T1000 (cell line): Measurements from ENCODE around the gene BET1.

Source experiments
- DNase-seq: peaks from one replicate; lab custom pipeline; 2025; ENCODE audit warnings: mixed read lengths; lab: John Stamatoyannopoulos, UW

BET1 gene

GRCh38 chr7:94011714-94012353, 7.7 kb upstream of the BET1 start:
- no peak for DNase-seq

DNA sequence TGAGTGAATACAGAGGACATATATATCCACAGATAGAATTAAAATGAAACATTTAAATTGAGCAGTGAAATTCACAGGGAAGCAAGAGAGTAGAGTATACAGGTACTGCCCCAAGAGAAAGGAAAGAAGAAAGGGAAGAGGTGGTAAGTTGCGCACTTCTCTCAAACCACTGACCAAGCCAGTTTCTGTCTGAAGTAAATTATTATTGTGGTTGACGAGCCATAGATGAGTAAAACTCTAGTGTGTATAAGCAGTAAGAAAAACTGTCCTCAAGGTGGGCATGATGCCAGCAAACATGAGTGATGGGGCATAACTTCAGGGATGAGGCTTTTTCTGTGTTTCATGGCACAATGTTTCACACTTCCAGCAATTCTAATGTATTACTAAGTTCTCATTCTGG, 4.4 kb upstream of the BET1 start:
- no peak for DNase-seq

DNA sequence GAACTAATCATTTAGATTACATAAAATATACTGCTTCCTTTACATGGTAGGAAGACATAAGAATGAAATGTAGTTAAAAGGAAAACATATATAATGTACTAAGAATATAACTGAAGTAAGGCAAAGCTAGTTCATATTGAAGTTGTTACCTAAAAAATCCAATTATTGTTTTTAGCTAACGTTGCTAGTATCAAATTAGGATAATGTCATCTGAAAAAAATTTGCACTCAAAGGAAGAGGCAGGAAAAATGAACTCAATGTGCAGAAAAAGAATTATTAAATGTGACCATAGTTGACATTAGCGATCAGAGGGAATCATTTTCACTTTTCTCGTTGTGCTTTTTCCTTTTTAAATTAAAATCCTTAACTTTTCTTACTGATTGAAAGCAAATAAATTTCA, 1.6 kb upstream of the BET1 start:
- DNase-seq = no peak

DNA sequence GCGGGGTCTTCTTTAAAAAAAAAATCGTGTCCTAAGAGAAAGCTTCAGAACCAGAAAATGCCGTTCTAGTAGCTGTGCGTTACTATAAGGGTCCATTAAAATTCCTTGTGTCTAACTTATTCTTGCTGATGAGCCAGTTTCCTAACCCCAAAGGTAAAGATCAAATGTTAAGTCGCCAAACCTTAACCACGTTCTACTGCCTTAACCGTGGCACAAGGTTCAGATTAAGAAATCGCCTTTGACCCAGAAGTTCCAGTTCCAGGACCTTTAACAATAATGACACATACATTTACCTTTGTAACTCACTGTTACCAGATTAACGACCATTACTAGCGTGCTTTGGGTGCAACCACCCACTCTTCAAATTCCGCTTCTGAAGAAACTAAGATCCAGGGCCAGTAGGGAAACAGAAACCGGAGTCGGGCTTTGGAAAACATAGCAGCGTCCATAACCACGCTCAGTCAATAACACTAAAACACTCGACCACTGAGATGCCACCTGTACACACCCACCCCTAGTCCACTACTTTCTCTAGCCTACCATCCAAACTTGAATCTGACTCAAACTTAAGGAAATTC, 620 bp downstream of the BET1 start:
- DNase-seq = no peak

DNA sequence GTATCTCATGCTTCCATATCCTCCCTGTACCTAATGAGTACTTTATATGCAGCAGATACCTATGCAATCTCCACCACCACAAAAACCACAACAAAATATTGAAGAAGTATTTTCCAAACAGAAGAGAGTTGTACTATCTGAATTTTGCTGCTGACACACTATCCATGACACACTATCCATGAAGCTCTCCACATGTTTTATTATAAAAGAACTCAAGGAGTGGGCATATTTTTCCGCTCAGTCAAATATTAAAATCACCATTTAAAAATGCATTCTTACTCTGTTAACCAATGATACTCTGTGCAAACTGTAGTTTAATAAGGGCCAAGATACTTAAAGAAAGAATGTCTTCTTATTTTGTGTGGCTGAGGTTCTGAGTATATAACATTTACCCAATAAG, 2.8 kb downstream of the BET1 start:
- DNase-seq = no peak

GRCh38 chr7:93997868-93998267, 6.3 kb downstream of the BET1 start:
- no peak for DNase-seq

- no peak for DNase-seq
Measured at GRCh38 chr7:93992421-93993110, 11.6 kb downstream of the BET1 start.

DNA sequence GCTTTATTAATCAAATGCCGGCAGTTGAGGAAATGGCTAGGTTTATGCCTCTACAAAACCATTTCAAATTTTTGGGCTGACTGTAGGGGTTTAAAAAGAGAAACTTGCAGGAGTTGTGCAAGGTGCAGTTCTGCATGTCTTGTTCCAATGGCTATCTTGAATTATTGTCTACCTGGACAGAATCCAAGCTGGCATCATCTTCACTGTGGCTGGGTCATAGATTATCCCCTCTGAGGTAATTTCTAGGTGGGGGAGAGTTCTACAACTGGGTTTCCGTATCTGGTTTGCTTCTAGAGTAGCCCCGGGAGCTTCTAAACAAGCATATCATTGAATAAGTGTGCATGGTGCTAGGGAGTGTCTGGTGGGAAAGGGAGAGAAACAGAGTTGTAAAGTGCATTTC, 16.9 kb downstream of the BET1 start:
- DNase-seq = no peak

DNA sequence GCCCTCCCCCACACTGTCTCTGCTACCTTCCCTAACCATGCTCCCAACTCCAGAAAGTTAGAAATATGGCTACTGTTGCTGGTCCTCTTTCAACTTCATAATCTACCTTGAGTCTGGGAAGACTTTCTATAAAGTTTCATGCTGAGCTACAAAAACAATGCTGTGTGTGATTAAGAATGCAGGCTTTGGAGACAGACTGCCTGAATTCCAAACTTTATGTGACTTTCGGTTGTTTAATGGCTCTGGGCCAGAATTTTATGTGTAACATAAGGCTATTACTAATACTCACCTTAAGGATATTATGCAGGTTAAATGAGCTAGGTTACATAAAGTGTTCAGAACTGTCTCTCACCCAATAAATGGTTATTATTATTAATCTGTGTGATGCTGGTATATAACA, 19.1 kb downstream of the BET1 start:
- DNase-seq = no peak

DNA sequence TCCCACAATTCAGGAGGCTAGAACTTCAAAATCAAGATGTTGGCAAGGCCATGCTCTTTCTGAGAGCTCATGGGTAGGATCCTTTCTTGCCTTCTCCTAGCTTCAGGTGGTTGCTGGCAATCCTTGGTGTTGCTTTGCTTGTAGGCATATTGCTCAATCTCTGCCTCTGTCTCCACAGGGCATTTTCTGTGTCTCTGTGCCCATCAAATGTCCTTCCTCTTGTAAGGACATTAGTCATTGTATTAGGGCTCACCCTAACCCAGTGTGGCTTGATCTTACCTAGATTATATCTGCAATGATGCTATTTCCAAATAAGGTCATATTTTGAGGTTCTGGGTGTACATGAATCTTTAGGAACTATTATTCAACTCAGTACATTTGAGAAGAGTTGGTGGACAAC, 20.1 kb downstream of the BET1 start:
- no peak for DNase-seq

- no peak for DNase-seq
Measured at GRCh38 chr7:93981480-93981874, 22.7 kb downstream of the BET1 start.

DNA sequence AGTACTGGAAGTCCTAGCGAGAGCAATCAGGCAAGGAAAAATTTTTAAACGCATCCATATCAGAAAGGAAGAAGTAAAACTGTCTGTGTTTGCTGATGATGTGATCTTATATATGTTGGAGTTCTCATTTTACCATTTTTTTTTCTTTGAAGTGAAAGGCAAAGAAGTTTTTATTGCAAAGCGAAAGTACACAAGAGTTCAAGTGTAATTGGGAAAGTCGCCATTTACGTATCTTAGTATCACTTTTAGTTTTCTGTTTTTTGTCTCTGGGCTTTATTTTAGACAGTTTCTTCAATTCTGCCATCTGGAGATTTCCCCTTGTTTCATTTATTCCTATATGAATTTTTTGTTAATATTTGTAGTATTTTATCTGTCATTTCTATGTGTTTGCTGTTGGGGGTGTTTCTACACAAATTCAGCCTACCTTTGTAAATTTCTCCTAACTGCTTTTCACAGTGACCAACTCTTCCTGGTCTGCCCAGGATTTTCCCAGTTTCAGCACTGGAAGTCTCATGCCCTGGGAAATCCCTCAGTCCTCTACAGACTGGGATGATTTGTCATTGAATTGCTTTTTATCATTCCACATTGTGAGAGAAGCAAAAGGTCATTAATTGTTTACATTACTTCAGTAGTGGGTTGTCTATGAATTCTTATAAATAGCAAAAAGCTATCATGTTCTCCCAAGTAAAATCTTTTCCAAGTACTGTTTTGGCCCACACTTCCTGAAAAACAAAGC, 23.2 kb downstream of the BET1 start:
- DNase-seq = no peak

GRCh38 chr7:93977211-93977950, 26.8 kb downstream of the BET1 start:
- DNase-seq = no peak

GRCh38 chr7:93973134-93973533, 31.0 kb downstream of the BET1 start:
- DNase-seq = no peak

DNA sequence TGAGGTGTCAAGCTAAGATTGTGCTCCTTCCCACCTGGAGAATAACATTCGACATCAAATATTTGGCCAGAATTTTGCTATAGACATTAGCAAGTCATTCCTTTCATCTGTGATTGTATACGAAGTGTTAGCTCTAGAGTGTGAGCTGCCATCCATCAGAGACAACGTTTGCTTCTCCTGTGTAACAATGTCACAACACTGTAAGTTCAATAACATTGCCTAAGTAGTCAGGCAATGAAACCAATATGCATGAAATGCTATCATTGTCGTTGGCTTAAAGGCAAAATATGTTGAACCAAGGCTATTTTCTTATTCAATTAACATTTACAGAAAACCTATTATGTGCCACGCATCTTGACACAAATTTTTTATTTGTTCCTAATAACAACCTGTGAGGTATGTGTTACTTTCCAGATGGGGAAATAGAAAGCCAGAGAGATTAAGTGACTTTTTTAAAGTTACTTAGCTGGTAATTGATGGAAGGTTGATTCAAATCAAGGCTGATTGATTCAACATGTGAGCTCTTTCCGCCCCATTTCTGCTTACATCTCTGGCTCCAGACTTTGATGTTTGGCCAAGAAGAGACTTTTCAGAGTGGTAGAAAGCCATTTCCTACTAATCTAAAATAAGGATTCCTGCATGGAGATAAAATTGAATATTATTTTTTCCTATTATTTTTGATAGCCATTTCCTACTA, 32.0 kb downstream of the BET1 start:
- no peak for DNase-seq

- no peak for DNase-seq
Measured at GRCh38 chr7:93968911-93969620, 35.1 kb downstream of the BET1 start.

GRCh38 chr7:93964813-93965212, 39.3 kb downstream of the BET1 start:
- no peak for DNase-seq

DNA sequence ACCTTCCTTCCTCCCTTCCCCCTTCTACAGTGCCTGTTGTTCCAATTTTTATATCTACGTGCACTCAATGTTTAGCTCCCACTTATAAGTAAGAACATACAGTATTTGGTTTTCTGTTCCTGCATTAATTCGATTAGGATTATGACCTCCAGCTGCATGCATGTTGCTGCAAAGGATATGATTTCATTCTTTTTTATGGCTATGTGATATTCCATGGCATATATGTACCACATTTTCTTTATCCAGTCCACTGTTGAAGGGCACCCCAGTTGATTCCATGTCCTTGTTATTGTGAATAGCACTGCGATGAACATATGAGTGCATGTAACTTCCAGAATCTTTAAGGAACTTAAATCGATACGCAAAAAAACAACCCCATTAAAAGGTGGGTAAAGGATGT, 39.9 kb downstream of the BET1 start:
- no peak for DNase-seq

DNA sequence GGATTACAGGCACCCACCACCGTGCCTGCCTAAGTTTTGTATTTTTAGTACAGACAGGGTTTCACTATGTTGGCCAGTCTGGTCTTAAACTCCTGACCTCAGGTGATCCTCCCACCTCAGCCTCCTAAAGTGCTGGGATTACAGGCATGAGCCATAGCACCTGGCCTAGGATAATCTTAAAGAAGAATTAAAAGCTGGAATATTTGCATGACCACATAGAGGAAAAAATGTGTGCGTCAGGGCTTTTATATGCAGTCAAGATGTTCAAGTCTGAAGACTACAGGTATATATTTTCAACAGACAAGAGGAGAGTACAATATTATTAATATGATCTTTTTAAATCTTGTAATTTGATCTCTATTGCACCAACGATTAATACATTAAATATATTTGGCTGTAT, 43.2 kb downstream of the BET1 start:
- DNase-seq = no peak

GRCh38 chr7:93958651-93959050, 45.5 kb downstream of the BET1 start:
- DNase-seq = no peak

DNA sequence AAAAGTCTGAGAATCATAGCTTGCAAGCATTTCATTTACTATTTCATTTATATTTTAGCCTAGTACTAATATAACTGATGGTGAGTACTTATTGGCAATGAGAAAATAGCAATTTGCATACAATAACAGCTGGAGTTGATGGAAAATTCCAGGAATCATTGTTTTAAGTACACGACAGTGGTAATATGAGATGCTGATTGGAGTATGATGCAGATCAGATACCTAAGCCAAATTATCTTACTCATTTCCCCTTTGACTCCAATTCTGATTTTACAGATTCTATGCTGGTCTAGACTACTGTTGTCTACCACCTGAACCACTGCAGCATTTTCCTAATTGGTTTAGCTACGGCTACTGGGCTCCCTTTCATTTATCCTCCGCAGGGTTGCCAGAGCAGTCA, 45.9 kb downstream of the BET1 start:
- DNase-seq = no peak
